PFSK-1 (cell line): Measurements from ENCODE around the gene B3GNT2.

ENCODE experiments used
- FOXP2 ChIP-seq: optimal IDR thresholded peaks from 2 replicates; pipeline ENCODE3; 2011; ENCODE audit warnings: borderline replicate concordance, control low read depth, inconsistent platforms; ENCODE audit not compliant: insufficient read depth; ENCODE audit errors: extremely low read length, extremely low read depth
- POLR2AphosphoS5 ChIP-seq: IDR thresholded peaks from 2 replicates; pipeline ENCODE4 v1.6.1; 2012; ENCODE audit warnings: low read depth, mild to moderate bottlenecking, control low read depth, low read length, moderate library complexity
- REST ChIP-seq, 2 experiments: IDR thresholded peaks; 2 replicates each; pipeline versions ENCODE4 v1.6.1 to v1.8.0; 2011 to 2012; ENCODE audit warnings: low read depth in 2 of 2, low read length in 2 of 2, control low read depth in 1 of 2, inconsistent platforms in 1 of 2, mild to moderate bottlenecking in 1 of 2, moderate library complexity in 1 of 2; ENCODE audit not compliant: insufficient read depth in 1 of 2
- SIN3A ChIP-seq: IDR thresholded peaks from 2 replicates; pipeline ENCODE4 v1.6.1; 2012; ENCODE audit warnings: mild to moderate bottlenecking, low read length, moderate library complexity, borderline replicate concordance; ENCODE audit not compliant: insufficient read depth
- TAF1 ChIP-seq: IDR thresholded peaks from 2 replicates; pipeline ENCODE4 v1.6.1; 2012; ENCODE audit warnings: low read length, control low read depth, borderline replicate concordance; ENCODE audit not compliant: insufficient read depth

DNA sequence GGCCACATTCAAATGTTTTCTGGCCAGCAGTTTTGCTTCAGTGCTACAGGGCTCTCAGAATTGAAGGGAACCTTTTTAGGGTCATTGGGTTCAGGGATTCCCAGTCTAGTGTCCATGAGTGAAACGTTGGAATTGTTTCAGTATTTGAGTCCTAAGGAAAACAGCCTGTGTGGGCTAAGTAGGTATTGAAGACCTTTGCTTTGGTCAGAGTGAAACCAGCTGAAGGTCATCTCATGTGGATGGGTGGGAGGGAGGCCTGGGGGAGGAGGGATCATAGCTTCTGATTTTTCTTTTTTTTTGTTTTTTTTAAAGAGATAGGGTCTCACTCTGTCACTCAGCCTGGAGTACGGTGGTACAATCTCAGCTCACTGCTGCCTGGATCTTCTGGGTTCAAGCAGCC is 20.2 kb downstream of the B3GNT2 start:
- TF ChIP-seq POLR2AphosphoS5 (no peak), SIN3A (no peak), REST (IDR thresholded peaks at IDR 0.05; ENCODE audit: insufficient read depth in 1 of 2, low read depth in 2 of 2, low read length in 2 of 2) (no peak), TAF1 (no peak), FOXP2 (no peak)
